Hematopoietic multipotent progenitor cell treated with erythropoietin and hydrocortisone succinate and interleukin-3 and kit ligand, for 15 days (in vitro differentiated cells): ENCODE results near the gene CD151.
A peak's percentile ranks its signal among the peaks of the same experiment; 100 is the strongest.

Source experiments
- DNase-seq: peaks from one replicate; pipeline ENCODE4 v3.0.0-alpha.2; 2015; ENCODE audit warnings: low spot score

Gene CD151

GRCh38 chr11:871472-871871 is 38.7 kb downstream of the CD151 start:
- no peak for DNase-seq

GRCh38 chr11:872799-873198 is 40.0 kb downstream of the CD151 start:
- no peak for DNase-seq

- no peak for DNase-seq
Measured at GRCh38 chr11:873706-874105, 41.0 kb downstream of the CD151 start.

- DNase-seq = no peak
Measured at GRCh38 chr11:875203-875602, 42.5 kb downstream of the CD151 start.

- peak; percentile 91 for DNase-seq
Measured at GRCh38 chr11:875769-876301, 43.1 kb downstream of the CD151 start.

GRCh38 chr11:876545-876944 is 43.8 kb downstream of the CD151 start:
- DNase-seq = peak; percentile 39

GRCh38 chr11:877565-877964 is 44.8 kb downstream of the CD151 start:
- peak; percentile 79 for DNase-seq

GRCh38 chr11:880447-880846 is 47.7 kb downstream of the CD151 start:
- DNase-seq = no peak

- DNase-seq = no peak
Measured at GRCh38 chr11:882596-882995, 49.8 kb downstream of the CD151 start.

GRCh38 chr11:883527-883926 is 50.8 kb downstream of the CD151 start:
- DNase-seq = no peak

GRCh38 chr11:884578-885070 is 51.9 kb downstream of the CD151 start:
- no peak for DNase-seq

GRCh38 chr11:886568-886967 is 53.8 kb downstream of the CD151 start:
- no peak for DNase-seq

- DNase-seq = no peak
Measured at GRCh38 chr11:887589-887988, 54.8 kb downstream of the CD151 start.
